NCI-H2107 treated with DMSO at 0.1 percent for 48 hours (cell line): ENCODE data around the gene DYSF.

Source experiments
- DNase-seq: peaks from one replicate; lab custom pipeline; 2025; ENCODE audit not compliant: unreplicated experiment; lab: John Stamatoyannopoulos, UW

Gene DYSF

GRCh38 chr2:71564790-71565189, 111.4 kb downstream of the DYSF start:
- no peak for DNase-seq

- DNase-seq = no peak
Observed at GRCh38 chr2:71566372-71566771, 113.0 kb downstream of the DYSF start.

- DNase-seq = no peak
Observed at GRCh38 chr2:71567625-71568024, 114.3 kb downstream of the DYSF start.

- no peak for DNase-seq
Observed at GRCh38 chr2:71568103-71568502, 114.7 kb downstream of the DYSF start.

- DNase-seq = no peak
Observed at GRCh38 chr2:71570511-71570910, 117.2 kb downstream of the DYSF start.

- no peak for DNase-seq
Observed at GRCh38 chr2:71570951-71571460, 117.6 kb downstream of the DYSF start.

DNA sequence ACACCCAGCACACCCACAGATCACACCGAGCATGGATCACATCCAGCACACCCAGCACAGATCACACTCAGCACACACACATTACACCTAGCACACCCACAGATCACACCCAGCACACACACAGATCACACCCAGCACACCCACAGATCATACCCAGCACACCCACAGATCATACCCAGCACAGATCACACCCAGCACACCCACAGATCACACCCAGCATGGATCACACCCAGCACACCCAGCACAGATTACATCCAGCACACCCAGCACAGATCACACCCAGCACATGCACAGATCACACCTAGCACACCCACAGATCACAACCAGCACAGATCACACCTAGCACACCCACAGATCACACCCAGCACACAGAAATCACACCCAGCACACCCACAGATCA, 118.6 kb downstream of the DYSF start:
- no peak for DNase-seq

DNA sequence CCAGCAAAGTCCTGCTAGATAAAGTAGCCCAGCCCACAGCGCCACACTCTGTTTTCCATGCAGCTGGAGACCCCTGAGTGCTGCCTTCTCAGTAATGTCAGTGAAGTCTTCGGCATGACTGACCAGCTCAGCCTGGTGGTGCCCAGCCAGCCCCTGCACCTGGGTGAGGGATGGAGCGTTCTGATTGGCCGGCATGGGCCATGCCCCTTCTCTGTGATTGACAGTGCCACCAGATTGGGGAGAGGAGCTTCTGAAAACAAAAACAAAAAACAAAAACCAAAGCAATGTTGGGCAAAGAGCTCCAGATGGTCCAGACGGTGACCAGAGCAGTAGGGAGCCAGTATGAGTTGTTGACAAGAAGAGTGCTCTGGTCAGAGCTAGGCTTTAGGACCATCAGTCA, 122.6 kb downstream of the DYSF start:
- DNase-seq = no peak

- DNase-seq = no peak
Observed at GRCh38 chr2:71576541-71576940, 123.2 kb downstream of the DYSF start.

GRCh38 chr2:71577209-71577608, 123.8 kb downstream of the DYSF start:
- DNase-seq = no peak

GRCh38 chr2:71578767-71579342, 125.5 kb downstream of the DYSF start:
- DNase-seq = no peak

- DNase-seq = no peak
Observed at GRCh38 chr2:71581026-71581425, 127.7 kb downstream of the DYSF start.

DNA sequence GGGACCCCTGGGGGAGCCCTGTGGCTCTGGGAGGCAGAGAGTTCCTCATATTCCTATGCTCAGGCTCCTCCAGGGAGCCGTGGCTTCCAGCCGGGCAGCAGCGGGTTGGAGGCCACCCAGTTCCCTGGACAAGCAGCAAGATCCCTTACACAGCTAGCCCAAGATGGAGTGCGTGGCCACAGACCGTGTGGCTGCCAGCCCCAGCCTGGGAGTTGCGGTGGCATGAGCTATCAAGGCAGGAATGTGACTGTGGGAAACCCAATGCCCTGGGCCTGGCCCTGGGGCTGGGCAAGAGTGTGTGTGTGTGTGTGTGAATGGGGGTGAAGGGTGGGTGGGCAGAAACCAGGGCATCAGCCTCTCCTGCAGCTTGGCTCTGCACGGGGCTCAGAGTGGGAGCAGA, 130.5 kb downstream of the DYSF start:
- DNase-seq = no peak

GRCh38 chr2:71586471-71586870, 133.1 kb downstream of the DYSF start:
- DNase-seq = no peak

DNA sequence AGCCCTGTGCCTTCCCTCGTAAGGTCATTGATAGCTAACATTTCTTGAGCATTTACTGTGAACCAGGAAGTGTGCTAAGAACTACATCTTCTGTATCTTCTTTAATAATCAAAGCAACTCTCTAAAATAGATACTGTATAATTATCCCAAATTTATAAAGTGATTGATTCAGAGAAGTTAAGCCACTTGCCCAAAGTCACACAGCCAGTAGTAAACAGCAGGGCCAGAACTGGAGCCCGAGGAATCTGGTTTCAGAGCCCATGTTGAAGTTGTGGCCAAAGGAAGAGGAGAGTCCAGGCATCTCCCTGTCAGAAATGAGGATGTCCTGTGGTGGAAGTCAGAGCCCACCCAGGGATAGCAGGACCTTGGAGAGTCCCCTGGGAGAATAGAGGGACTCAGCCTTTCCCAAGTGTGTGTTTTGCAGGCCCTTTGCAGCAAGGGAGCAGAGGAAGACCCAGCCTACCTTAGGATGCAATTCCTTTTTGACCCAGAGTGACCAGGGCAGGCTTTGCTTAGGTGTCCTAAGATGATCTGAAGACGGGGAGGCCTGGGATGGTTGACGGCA, 134.2 kb downstream of the DYSF start:
- DNase-seq = no peak

DNA sequence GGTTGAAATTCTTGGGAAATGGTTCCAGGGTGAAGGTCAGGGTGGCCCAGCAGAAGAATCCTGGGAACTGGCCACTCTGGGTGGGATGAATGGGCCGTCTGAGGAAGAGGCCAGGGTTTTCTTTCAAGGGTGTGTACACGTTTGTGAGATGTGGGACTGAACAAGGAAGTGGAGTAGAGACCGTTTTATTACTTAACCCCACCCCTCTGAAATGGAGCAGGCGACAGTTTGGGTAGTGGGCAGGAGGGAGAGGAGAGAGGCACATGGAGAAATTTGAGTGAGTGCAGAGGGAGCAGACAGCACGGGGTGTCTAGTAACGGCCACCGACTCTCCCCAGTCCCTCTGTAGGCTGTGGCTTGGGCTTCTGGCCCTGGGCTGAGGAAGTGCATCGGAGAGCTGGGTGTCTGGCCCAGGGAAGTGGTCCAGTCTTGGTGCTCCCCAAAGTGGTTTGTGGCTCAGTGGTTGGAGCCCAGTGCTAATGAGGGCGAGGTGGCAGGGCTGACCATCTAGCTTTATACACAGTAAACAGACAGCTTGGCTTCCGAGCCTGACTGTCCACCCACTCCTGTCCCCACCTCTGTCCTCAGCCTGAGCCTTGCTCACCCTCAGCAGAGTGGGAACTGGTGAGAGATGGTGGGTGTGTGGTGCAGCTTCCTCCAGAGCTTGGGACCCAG, 135.3 kb downstream of the DYSF start:
- DNase-seq = no peak

DNA sequence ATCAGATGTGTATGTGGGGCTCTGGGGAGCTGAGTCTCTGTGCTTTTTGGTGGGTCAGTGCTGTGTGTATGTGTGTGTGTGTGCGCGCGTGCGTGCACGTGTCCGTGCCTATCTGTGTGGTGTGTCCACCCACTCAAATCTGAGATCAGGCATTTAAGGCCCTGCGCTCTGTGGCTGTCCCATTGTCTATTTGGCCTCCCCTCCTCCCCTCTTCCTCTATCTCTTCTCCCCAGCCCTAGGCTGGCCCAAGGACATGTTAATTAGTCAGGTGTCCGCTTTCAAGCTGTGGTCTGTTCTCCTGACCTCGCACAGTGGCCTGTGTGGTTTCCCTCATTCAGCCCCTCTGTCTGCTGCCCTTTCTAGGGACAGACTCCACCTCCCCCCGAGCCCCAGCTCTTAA, 136.4 kb downstream of the DYSF start:
- DNase-seq = no peak

DNA sequence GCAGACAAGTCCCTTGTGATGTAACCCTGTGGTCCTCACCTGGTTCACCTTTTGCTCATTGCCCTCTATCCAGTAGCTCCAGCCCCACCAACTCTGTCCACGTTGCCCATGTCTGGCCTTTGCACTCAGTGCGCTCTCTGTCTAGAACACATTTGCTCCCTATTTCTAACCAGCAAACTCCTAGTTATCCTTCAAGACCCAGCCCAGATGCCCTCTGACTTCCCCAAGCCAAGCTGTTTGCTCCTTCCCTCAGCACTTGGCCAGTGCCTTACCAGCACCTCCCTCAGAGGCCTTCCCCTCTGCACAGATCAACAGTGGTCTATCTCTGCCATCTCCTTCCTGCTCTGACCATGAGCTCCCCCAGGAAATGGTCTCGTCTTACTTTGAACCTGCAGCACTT, 137.7 kb downstream of the DYSF start:
- no peak for DNase-seq

- no peak for DNase-seq
Observed at GRCh38 chr2:71592181-71592711, 138.9 kb downstream of the DYSF start.

GRCh38 chr2:71595569-71595968, 142.2 kb downstream of the DYSF start:
- DNase-seq = no peak

GRCh38 chr2:71596011-71596410, 142.7 kb downstream of the DYSF start:
- no peak for DNase-seq

GRCh38 chr2:71597756-71598155, 144.4 kb downstream of the DYSF start:
- no peak for DNase-seq
